ENCODE measurements around the gene ZBTB44.
"Not testable (repeated sequence)": the region's sequence is repeated elsewhere in the genome, so short reads cannot be mapped to it uniquely, and the experiment has no call there.

Gene ZBTB44, protein sequence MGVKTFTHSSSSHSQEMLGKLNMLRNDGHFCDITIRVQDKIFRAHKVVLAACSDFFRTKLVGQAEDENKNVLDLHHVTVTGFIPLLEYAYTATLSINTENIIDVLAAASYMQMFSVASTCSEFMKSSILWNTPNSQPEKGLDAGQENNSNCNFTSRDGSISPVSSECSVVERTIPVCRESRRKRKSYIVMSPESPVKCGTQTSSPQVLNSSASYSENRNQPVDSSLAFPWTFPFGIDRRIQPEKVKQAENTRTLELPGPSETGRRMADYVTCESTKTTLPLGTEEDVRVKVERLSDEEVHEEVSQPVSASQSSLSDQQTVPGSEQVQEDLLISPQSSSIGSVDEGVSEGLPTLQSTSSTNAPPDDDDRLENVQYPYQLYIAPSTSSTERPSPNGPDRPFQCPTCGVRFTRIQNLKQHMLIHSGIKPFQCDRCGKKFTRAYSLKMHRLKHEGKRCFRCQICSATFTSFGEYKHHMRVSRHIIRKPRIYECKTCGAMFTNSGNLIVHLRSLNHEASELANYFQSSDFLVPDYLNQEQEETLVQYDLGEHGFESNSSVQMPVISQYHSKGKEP

GRCh38 chr11:130314750-130315285, at the start of gene ZBTB44:
Gene ZBTB44, minus strand, starts transcription at chr11:130314917. Its CDS starts 53,044 bp downstream, at chr11:130261873.
- peaks cover 12 to 31% of the 10 kb centered on the region in 2 donors for H3K4me1 Mint-ChIP-seq
- peak within 1 kb of the TSS; percentile 90 to 95 for H3K4me3 Mint-ChIP-seq
- DNase-seq (peak; percentile 86), ATAC-seq (replicated peaks) (peak; percentile 81 to 85)
- H3K9me3 Mint-ChIP-seq = no peaks in the 10 kb centered on the region
- H3K27ac Mint-ChIP-seq = peak within 1 kb of the TSS; percentile 97
- H3K27me3 Mint-ChIP-seq = no peaks in the 10 kb centered on the region
- no peaks in the 10 kb centered on the region for H3K36me3 Mint-ChIP-seq

GRCh38 chr11:130359419-130359818, 44.7 kb upstream of the ZBTB44 start:
- Mint-ChIP-seq H3K9me3 (peaks cover 11 to 25% of the 10 kb centered on the region in 2 donors), H3K4me3 (no peak overlapping the region), H3K27ac (peak overlapping the region; percentile 57), H3K4me1 (no peaks in the 10 kb centered on the region), H3K27me3 (peaks cover 0 to 5% of the 10 kb centered on the region in 2 donors), H3K36me3 (peaks cover 0 to 8% of the 10 kb centered on the region in 2 donors)
- ATAC-seq (replicated peaks) (no peak), DNase-seq (no peak)

DNA sequence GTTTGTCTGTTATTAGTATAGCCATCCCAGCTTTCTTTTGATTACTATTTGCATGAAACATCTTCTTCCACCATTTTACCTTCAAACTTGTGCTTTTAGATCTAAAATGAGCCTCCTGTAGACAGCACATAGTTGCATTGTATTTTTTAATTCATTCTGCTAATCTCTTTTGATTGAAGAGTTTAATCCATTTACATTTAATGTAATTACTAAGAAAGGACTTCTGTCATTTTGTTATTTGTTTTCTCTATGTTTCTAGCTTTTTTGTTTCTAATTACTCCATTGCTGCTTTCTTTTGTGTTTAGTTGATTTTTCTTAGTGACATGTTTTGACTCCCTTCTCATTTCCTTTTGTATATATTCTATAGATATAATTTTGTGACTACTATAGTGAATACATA, 43.7 kb upstream of the ZBTB44 start:
- no peak for ATAC-seq (replicated peaks)
- peaks cover 0 to 8% of the 10 kb centered on the region in 2 donors for H3K36me3 Mint-ChIP-seq
- H3K27ac Mint-ChIP-seq = no peak overlapping the region
- H3K9me3 Mint-ChIP-seq = peaks cover 11 to 27% of the 10 kb centered on the region in 2 donors
- no peak overlapping the region for H3K4me3 Mint-ChIP-seq
- DNase-seq = no peak
- H3K4me1 Mint-ChIP-seq = no peaks in the 10 kb centered on the region
- H3K27me3 Mint-ChIP-seq = peaks cover 0 to 5% of the 10 kb centered on the region in 2 donors

DNA sequence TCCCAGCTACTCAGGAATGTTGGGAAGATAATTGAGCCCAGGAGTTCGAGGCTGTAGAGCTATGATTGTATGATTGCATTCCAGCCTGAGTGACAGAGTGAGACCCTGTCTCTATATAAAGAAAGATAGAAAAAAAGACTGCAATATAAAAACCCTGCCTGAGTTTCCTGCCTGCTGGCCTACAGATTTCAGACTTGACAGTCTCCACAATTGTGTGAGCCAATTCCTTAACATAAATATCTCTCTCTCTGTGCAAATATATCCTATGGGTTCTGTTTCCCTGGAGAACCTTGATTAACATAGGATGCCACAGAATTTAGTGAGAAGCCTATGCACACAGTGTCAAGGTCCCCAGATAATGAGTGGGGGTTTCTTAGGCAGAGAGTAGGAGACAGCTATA, 32.5 kb upstream of the ZBTB44 start:
- no peak for DNase-seq
- H3K36me3 Mint-ChIP-seq = peaks cover 0 to 7% of the 10 kb centered on the region in 2 donors
- no peak overlapping the region for H3K27ac Mint-ChIP-seq
- H3K4me1 Mint-ChIP-seq = no peaks in the 10 kb centered on the region
- ATAC-seq (replicated peaks) = no peak
- H3K9me3 Mint-ChIP-seq = peaks cover 2 to 5% of the 10 kb centered on the region in 2 donors
- H3K27me3 Mint-ChIP-seq = no peaks in the 10 kb centered on the region
- no peak overlapping the region for H3K4me3 Mint-ChIP-seq

GRCh38 chr11:130344841-130345240, 30.1 kb upstream of the ZBTB44 start:
- Mint-ChIP-seq H3K27ac (no peak overlapping the region), H3K27me3 (no peaks in the 10 kb centered on the region), H3K36me3 (peaks cover 1 to 8% of the 10 kb centered on the region in 2 donors), H3K4me1 (no peaks in the 10 kb centered on the region), H3K4me3 (no peak overlapping the region), H3K9me3 (peaks cover 12 to 16% of the 10 kb centered on the region in 2 donors)
- ATAC-seq (replicated peaks) (no peak), DNase-seq (no peak)

DNA sequence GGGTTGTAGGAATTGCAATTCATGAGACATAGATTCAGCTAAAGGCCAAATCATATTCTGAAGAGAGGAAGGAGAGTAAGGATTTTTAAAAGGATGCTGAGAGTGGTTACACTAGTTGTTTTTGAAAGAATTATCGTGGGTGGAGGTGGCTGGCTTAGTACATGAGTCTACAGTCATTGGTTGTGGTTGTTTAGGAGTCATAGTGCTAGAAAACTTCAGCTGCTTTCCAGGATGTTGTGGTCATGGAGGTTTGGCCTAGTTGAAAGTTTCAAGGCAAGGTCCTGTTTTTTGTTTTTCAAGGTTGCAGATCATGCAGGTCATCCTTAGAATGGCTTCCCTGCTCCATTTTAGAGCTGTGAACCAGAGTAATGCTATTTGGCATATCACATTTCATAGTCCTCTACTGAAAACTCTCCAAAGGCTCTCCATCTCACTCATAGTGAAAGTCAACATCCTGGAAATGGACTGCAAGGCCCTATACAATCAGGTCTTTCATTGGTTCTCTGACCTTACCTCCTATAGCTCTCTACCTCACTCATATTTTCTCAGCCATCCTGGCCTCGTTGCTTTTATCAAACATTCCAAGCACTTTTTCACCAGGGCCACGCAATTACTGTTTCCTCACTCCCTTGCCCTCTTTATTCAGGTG, 26.1 kb upstream of the ZBTB44 start:
- Mint-ChIP-seq H3K9me3 (peaks cover 12 to 21% of the 10 kb centered on the region in 2 donors), H3K36me3 (peaks cover 1 to 10% of the 10 kb centered on the region in 2 donors), H3K27me3 (peaks cover 5 to 6% of the 10 kb centered on the region in 2 donors), H3K4me1 (no peaks in the 10 kb centered on the region), H3K4me3 (no peak overlapping the region), H3K27ac (no peak overlapping the region)
- ATAC-seq (replicated peaks) (peak in 1 of 2 donors; percentile 14), DNase-seq (no peak)

GRCh38 chr11:130338667-130339066, 23.9 kb upstream of the ZBTB44 start:
- H3K4me1 Mint-ChIP-seq = no peaks in the 10 kb centered on the region
- H3K36me3 Mint-ChIP-seq = peaks cover 1 to 10% of the 10 kb centered on the region in 2 donors
- peaks cover 12 to 15% of the 10 kb centered on the region in 2 donors for H3K9me3 Mint-ChIP-seq
- ATAC-seq (replicated peaks) (no peak), DNase-seq (no peak)
- H3K27ac Mint-ChIP-seq = no peak overlapping the region
- H3K27me3 Mint-ChIP-seq = peaks cover 5 to 6% of the 10 kb centered on the region in 2 donors
- no peak overlapping the region for H3K4me3 Mint-ChIP-seq

- H3K27me3 Mint-ChIP-seq = peaks cover 5 to 6% of the 10 kb centered on the region in 2 donors
- H3K4me1 Mint-ChIP-seq = no peaks in the 10 kb centered on the region
- ATAC-seq (replicated peaks) = no peak
- no peak for DNase-seq
- H3K9me3 Mint-ChIP-seq = peaks cover 10 to 15% of the 10 kb centered on the region in 2 donors
- H3K36me3 Mint-ChIP-seq = peaks cover 1 to 10% of the 10 kb centered on the region in 2 donors
- no peak overlapping the region for H3K27ac Mint-ChIP-seq
- H3K4me3 Mint-ChIP-seq = no peak overlapping the region
These were observed 22.8 kb upstream of the ZBTB44 start for GRCh38 chr11:130337281-130338089.

- not testable (repeated sequence) for H3K9me3 Mint-ChIP-seq; ATAC-seq (replicated peaks); H3K36me3 Mint-ChIP-seq; H3K27ac Mint-ChIP-seq; H3K4me1 Mint-ChIP-seq; DNase-seq; H3K4me3 Mint-ChIP-seq; H3K27me3 Mint-ChIP-seq
These were observed 16.7 kb upstream of the ZBTB44 start for GRCh38 chr11:130331397-130331796.

- no peak overlapping the region for H3K4me3 Mint-ChIP-seq
- H3K36me3 Mint-ChIP-seq = peaks cover 8 to 9% of the 10 kb centered on the region in 2 donors
- DNase-seq (no peak), ATAC-seq (replicated peaks) (no peak)
- no peaks in the 10 kb centered on the region for H3K4me1 Mint-ChIP-seq
- no peaks in the 10 kb centered on the region for H3K27me3 Mint-ChIP-seq
- H3K9me3 Mint-ChIP-seq = peaks cover 0 to 3% of the 10 kb centered on the region in 2 donors
- no peak overlapping the region for H3K27ac Mint-ChIP-seq
These were observed 15.5 kb upstream of the ZBTB44 start for GRCh38 chr11:130330101-130330684.

DNA sequence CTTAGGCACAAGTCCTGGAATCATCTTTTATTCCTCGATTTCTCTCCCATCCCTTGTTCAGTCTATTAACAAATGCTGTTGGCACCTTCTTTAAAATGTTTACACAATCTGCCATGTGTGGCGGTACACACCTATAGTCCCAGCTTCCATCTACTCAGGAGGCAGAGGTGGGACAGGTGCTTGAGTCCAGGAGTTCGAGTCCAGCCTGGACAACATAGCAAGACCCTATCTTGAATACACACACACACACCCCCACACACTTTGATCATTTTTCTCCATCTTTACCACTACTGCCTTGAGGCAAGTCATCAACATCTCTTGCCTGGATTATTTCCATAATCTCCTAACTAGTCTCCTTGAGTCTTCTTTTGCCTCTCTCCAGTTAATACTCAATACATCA, 13.7 kb upstream of the ZBTB44 start:
- no peaks in the 10 kb centered on the region for H3K4me1 Mint-ChIP-seq
- peaks cover 8 to 9% of the 10 kb centered on the region in 2 donors for H3K36me3 Mint-ChIP-seq
- no peak overlapping the region for H3K27ac Mint-ChIP-seq
- DNase-seq (no peak), ATAC-seq (replicated peaks) (no peak)
- no peak overlapping the region for H3K4me3 Mint-ChIP-seq
- peaks cover 0 to 3% of the 10 kb centered on the region in 2 donors for H3K9me3 Mint-ChIP-seq
- no peaks in the 10 kb centered on the region for H3K27me3 Mint-ChIP-seq

GRCh38 chr11:130327716-130328115, 13.0 kb upstream of the ZBTB44 start:
- ATAC-seq (replicated peaks) (no peak), DNase-seq (no peak)
- Mint-ChIP-seq H3K27me3 (no peaks in the 10 kb centered on the region), H3K4me1 (no peaks in the 10 kb centered on the region), H3K4me3 (no peak overlapping the region), H3K9me3 (peaks cover 0 to 3% of the 10 kb centered on the region in 2 donors), H3K27ac (no peak overlapping the region), H3K36me3 (peaks cover 8 to 9% of the 10 kb centered on the region in 2 donors)

DNA sequence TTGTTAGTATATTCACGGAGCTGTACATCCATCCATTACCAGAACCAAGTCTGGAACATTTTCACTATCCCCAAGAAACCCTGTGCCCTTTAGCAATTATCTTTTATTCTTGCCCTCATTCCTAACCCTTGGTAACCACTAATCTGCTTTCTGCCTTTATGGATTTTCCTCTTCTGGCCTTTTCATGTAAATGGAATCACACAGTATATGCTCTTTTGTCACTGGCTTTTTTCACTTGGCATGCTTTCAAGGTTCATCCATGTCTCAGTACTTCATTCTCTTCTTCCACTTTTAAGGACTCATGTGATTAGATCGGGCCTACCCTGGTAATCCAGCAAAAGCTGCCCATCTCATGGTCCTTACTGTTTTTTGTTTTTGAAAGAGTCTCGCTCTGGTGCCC, 11.0 kb upstream of the ZBTB44 start:
- no peaks in the 10 kb centered on the region for H3K27me3 Mint-ChIP-seq
- no peaks in the 10 kb centered on the region for H3K4me1 Mint-ChIP-seq
- no peak for ATAC-seq (replicated peaks)
- no peak overlapping the region for H3K27ac Mint-ChIP-seq
- no peak for DNase-seq
- peaks cover 8 to 9% of the 10 kb centered on the region in 2 donors for H3K36me3 Mint-ChIP-seq
- H3K4me3 Mint-ChIP-seq = no peak overlapping the region
- H3K9me3 Mint-ChIP-seq = peaks cover 9% of the 10 kb centered on the region in 2 donors

Measured in stimulated activated naive B cell treated with anti-CD40 and anti-IgM and Interleukin-4, amounts not matched to agents 10 μg/mL and 1 μg/mL and 100 μg/mL, for 72 hours (primary cell).